HG02763 (cell line): Measurements from ENCODE around the gene FAM131A.

Experiments
- ATAC-seq: cut with Tn5 transposase; IDR thresholded peaks from one replicate; pipeline ENCODE4 v1.9.1; 2021; ENCODE audit warnings: mild to moderate bottlenecking, moderate library complexity; ENCODE audit not compliant: unreplicated experiment

The FAM131A gene, protein sequence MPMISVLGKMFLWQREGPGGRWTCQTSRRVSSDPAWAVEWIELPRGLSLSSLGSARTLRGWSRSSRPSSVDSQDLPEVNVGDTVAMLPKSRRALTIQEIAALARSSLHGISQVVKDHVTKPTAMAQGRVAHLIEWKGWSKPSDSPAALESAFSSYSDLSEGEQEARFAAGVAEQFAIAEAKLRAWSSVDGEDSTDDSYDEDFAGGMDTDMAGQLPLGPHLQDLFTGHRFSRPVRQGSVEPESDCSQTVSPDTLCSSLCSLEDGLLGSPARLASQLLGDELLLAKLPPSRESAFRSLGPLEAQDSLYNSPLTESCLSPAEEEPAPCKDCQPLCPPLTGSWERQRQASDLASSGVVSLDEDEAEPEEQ

DNA sequence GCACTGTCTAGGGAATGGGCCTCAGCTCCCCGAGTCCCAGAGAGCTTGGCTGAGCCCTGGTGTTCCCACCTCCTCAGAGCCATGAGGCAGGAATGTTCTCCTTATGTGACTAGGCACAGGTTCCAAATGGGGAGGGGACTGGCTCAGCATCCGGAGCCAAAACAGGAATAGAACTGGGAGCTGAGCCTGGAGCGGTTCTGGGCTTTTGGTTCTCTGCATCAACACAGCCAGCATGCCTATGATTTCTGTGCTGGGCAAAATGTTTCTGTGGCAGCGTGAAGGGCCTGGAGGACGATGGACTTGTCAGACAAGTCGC, at the start of gene FAM131A:
Gene FAM131A, plus strand, starts transcription at position 202 of the 316 bp plus-strand sequence. Its CDS starts 31 bp downstream, at position 233.
- no peak for ATAC-seq

DNA sequence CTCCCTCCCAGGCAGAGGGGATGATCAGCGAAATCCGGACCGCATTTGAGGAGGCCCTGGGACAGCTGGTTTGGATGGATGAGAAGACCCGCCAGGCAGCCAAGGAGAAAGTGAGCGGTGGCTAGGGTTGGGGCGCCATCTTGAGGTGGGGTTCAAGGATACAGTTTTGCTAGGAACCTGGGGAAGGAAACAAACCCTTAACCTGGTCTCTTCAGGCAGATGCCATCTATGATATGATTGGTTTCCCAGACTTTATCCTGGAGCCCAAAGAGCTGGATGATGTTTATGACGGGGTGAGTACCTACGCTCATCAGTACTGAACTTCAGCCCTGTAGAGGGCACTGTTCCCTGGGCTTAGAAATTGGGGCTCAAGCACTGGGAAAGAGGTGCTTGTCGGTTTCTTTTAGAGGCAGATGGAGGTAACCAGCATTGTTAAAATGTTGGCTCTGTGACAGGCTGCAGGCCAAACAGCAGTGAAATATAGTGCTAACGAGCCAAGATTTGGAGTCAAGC, 47.9 kb upstream of the FAM131A start:
- no peak for ATAC-seq

DNA sequence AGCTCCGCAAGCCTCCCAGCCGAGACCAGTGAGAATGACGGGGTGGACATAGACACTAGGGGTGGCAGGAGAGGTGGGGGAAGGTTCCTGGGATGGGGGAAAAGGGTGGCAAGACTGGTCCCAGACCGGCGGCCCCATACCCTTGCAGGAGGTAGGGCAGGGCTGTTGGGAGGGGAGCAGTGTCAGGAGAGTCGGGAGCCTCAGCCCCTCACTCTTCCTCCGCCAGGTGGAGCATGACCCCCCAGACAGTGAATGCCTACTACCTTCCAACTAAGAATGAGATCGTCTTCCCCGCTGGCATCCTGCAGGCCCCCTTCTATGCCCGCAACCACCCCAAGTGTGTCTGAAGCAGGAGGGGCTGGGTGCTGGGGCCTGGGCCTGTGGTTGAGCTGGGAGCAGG, 47.1 kb upstream of the FAM131A start:
- ATAC-seq: no peak

DNA sequence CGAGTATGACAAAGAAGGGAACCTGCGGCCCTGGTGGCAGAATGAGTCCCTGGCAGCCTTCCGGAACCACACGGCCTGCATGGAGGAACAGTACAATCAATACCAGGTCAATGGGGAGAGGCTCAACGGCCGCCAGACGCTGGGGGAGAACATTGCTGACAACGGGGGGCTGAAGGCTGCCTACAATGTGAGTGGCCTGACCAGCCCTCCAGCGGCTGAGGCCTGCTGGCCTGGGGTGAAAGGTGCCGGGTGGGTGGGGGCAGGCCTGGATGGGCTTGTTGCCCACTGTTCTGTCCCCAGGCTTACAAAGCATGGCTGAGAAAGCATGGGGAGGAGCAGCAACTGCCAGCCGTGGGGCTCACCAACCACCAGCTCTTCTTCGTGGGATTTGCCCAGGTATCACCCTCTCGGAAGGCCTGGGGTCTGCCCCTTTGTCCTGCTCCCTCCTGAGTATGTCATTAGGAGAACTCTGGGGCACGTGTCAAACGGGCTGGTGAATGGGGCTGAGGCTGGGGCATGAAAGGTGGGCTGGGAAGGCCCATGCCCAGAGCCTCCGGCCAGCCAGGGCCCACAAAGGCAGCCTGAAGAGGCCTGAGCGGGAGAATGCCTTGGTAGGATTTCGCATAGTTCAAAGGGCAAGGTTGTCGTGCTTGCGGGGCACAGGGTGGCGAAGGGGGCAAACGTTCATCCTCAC, 46.2 kb upstream of the FAM131A start:
- no peak for ATAC-seq

DNA sequence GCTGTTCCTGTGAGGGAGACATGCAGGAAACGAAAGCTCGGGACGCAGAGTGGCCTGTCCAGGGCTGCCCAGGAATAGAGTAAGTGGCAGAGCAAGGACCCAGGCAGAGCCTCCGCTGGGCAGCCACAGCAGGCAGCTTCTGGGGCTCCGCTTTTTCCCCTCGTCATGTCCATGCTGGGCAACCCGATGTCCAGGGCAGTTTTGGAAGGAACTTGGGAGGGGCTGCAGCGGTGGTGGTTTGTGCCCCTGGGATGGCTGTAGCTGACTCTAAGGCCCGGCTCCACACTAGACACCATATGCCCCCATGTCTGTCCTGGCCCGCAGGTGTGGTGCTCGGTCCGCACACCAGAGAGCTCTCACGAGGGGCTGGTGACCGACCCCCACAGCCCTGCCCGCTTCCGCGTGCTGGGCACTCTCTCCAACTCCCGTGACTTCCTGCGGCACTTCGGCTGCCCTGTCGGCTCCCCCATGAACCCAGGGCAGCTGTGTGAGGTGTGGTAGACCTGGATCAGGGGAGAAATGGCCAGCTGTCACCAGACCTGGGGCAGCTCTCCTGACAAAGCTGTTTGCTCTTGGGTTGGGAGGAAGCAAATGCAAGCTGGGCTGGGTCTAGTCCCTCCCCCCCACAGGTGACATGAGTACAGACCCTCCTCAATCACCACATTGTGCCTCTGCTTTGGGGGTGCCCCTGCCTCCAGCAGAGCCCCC, 45.5 kb upstream of the FAM131A start:
- ATAC-seq: no peak

DNA sequence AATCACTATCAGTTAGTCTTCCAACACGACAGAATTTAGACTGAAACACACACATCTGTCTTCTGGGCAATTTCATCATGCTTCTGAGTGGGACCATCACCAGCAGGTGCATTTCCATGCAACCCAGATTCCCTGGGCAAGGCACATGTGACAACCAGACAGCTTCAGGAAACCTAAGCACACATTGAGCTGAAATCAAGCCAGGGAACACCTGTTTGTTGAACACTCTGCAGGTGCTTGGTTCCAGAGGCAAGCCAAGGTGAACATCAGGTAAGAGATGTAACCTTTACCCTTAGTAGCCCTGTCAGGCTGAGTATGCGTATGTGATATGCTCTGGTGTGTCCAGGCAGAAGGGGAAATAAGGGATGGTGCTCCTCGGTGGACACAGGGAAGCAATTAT, 41.6 kb upstream of the FAM131A start:
- no peak for ATAC-seq

DNA sequence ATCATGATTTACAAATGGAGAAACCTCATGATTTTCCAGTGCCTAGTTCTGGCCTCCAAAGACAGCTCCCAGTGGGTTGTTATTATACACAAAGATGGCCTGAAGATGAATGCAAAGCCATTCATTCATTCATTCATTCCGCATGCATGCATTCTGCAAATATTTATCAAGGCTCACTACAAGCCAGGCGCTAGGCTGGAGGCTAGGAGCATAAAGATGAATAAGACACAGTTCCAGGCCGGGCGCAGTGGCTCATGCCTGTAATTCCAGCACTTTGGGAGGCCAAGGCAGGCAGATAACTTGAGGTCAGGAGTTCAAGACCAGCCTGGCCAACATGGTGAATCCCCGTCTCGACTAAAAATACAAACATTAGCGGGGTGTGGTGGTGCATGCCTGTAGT, 40.8 kb upstream of the FAM131A start:
- no peak for ATAC-seq

DNA sequence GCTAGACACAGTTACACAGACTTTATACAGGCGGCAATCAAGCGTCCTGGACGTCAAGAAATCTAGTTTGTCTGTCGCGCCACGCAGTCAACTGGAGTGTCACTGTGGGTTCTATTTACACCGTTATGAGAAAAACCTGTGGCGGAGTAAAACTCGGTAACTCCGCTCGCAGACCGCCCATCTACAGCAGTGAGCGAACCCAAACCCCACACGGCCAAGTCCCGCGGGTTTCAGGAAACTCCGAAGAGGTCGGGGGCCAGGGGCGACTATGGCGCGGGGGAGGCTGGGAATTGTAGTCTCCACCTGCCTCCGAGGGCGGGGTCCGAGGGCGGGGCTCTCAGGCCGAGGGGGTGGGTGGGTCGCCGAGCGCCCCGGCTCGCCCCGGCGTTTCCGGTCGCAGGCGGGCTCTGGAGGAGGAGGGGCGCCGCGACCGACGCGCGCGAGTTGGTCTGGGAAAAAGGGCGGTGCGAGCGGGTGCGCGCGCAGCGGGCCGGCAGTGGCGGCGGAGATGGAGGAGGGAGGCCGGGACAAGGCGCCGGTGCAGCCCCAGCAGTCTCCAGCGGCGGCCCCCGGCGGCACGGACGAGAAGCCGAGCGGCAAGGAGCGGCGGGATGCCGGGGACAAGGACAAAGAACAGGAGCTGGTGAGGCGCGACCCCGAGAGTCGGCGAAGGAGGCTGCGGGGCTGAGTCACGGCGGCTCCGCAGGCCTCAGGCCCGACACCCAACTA, 38.5 kb upstream of the FAM131A start, which contains the start of gene PSMD2:
Gene PSMD2, plus strand, starts transcription at position 483 of the 729 bp plus-strand sequence. Its CDS starts 26 bp downstream, at position 509.
- peak; percentile 94 for ATAC-seq

DNA sequence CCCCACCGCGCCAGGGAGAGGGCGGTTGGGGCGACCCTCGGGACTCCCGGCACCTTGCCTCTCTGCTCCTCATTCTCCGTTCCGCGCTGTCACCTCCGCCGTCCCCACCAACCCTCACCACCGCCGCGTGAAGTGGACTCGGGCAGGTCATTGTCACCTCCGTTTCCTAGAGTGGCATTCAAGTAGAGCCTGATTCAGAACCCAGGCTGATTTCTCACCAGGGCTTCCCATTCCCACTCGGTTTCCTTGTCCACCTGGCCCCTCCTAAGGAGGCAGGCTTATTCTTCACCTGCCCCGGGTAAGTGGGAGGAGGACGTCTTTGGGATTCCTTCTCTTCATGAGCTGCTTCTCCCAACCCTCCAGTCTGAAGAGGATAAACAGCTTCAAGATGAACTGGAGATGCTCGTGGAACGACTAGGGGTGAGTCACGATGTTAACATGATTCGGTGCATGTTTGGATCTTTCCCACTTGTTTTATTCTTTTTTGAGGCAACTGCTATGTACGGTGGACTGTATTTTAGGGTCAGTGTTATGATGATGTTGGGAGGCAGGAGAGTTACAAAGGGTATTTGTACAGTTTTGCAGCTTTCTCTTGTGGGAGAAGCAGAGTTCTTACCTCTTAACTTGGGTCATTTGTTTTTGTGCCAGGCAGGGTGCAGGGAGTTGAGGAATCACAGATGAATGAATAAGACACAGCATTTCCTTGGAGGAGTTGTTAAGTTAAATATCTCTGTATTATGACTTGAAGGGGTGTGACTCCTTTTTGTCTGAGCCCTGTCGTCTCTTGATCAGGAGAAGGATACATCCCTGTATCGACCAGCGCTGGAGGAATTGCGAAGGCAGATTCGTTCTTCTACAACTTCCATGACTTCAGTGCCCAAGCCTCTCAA, 37.7 kb upstream of the FAM131A start:
- no peak for ATAC-seq

DNA sequence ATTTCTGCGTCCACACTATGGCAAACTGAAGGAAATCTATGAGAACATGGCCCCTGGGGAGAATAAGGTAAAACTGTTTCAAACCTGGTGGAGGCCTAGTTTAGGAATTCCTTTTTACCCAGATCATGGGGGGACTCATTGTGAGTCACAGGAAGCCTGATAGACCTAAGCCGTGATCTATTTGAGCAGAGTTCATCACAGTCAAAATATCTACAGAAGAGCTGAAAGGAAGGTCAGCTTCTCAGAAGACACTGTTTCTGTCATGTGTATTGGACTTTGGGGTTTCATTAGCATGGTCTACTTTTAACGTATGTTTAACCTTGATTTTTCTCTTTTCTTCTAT, 37.1 kb upstream of the FAM131A start:
- ATAC-seq: no peak

DNA sequence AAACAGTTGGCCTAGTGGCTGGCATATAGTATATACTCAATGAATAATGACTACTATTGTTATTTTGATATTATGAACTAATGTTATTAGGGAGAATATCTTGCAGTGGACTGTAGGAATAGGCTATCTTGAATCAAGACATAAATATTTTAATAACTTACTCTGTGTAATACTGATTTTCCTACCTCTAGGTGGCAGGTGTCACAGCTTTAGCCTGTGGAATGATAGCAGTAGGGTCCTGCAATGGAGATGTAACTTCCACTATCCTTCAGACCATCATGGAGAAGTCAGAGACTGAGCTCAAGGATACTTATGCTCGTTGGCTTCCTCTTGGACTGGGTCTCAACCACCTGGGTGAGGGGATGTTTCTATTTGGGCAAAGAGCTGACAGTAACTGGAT, 31.8 kb upstream of the FAM131A start:
- no peak for ATAC-seq

DNA sequence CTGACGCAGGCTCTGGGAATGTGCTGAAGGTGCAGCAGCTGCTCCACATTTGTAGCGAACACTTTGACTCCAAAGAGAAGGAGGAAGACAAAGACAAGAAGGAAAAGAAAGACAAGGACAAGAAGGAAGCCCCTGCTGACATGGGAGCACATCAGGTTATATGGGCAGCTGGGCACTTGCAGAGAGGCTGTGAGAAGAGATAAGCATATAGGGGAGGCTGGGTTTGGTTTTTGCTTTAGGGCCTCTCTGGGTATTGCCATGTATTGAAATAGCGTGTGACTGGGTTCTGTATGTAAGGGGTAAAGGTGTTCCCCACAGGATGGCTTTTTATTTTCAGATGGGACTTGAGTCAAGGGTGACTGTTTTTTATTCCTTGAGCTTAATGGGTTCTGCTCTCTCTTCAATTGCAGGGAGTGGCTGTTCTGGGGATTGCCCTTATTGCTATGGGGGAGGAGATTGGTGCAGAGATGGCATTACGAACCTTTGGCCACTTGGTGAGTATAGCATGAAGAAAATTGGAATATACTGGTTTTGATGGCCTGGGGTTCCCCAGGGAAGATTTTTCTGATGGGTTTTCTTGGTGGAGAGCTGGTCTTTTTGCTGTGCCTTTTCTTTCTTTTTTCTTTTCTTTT, 30.9 kb upstream of the FAM131A start:
- ATAC-seq: no peak

DNA sequence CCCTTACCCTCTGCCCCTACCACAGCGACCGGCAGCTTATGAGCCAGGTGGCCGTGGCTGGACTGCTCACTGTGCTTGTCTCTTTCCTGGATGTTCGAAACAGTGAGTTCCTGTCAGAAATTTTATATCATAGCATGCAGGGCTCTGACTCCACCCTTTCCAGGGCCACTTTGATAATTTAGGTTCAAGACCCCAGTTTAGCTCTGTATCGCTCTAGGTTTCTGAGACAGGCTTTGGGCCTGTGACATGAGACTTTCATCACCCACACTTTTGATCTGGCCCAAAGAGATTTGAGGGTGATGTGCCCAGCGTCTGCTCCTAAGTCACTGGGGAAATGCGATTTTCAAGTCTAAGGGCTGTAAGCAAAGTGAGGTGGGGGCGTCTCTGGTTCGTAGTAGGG, 29.5 kb upstream of the FAM131A start:
- no peak for ATAC-seq

DNA sequence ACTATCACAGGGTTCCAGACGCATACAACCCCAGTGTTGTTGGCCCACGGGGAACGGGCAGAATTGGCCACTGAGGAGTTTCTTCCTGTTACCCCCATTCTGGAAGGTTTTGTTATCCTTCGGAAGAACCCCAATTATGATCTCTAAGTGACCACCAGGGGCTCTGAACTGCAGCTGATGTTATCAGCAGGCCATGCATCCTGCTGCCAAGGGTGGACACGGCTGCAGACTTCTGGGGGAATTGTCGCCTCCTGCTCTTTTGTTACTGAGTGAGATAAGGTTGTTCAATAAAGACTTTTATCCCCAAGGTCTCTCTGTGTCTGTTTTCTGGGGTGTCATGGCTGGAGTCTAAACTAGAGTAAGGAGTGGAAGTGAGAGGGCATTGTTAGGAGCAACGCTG, 28.7 kb upstream of the FAM131A start:
- no peak for ATAC-seq

DNA sequence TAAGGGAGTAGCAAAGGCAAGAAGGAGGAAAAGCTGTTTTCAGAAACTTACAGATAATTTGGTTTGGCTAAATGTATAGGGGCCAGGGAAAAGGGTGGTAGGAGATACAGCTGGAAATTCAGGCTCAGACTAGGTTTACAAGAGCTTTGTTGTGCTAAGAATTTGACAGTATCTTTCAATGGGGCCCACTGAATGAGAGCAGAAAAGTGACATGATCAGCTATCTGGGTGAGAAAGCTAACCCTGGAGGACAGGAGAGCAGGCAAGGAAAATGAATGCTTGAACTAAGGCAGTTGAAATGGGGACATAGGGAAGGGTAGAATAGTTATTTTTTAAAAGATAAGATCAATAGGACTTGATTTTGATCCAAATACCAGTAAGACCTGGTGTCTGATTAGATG, 25.8 kb upstream of the FAM131A start:
- no peak for ATAC-seq

DNA sequence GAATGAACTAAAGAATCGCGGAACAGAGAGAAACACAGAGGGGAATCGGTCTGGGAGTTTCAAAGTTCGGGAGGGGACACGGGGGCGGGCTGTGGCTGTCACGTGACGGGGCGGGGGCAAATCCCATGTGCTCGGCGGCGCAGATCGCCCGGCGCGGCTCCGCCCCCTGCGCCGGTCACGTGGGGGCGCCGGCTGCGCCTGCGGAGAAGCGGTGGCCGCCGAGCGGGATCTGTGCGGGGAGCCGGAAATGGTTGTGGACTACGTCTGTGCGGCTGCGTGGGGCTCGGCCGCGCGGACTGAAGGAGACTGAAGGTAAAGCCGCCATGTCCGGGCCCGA, 23.1 kb upstream of the FAM131A start, which contains the start of gene EIF4G1:
Gene EIF4G1, plus strand, starts transcription at position 244 of the 337 bp plus-strand sequence. CDS start 1,191 bp downstream, outside the sequence.
- ATAC-seq: peak; percentile 83

DNA sequence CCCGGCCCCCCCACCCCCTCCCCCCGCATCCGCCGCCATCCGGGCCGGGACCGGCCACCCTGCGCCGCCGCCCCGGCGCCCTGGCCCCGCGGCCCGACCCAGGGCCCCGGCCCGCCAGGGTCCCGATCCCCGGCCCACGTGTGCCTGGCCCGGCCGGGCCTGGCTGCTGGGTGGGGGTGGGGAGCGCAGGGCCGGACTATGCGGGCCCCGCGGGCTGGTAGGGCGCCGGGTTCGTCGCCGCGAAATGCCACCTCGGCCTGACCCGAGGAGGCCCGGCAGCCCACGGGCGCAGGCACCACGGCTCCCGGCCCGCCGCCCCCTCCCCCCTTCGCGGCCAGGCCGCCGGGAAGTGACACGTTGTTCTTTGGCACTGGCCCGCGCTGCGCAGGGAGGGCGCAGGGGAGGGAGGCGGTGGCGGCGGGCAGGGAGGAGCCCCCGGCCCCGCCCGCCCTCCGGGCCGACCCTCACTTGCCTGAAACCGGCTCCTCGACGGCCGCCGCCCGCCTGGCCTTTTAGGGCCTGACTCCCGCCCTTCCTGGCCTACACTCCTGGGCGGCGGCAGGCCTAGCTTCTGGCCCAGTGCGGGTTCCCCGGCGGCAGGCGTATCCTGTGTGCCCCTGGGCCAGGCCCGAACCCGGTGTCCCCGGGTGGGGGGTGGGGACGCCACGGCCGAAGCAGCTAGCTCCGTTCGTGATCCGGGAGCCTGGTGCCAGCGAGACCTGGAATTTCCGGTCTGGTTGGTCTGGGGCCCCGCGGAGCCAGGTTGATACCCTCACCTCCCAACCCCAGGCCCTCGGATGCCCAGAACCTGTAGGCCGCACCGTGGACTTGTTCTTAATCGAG, 22.5 kb upstream of the FAM131A start:
- peak; percentile 35 for ATAC-seq

DNA sequence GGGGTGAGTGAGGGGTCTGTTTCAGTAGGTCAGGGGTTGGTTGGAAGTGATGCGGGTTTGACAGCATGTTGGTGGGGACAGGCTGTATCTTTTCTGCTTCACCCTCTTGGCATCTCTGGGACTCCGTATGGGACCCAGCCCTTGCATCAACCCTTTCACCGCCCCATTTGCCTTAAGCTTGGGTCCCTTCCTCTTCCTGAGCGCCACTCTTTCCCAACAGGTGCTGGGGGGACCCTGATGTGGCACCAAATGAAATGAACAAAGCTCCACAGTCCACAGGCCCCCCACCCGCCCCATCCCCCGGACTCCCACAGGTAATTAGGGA, 21.9 kb upstream of the FAM131A start:
- ATAC-seq: no peak
